A172 (cell line): ENCODE data around the gene UFD1. TPM values are rescaled to one million over a fixed set of nuclear protein-coding genes. Genes with fewer than 3 reads are reported as not detected.

Source experiments
- DNase-seq: peaks from one replicate; pipeline ENCODE4 v3.0.0-alpha.2; 2015; ENCODE audit warnings: low spot score
- total RNA-seq: library from RNA; depleted of rRNA; stranded (reverse); fragments of >200 nt; shearing (Covaris generic); gene quantifications from 2 replicates; pipeline ENCODE4 v1.2.3, GENCODE V29; 2014

UFD1 gene
- total RNA-seq, 1 experiment from 2014 or later = 73.0 TPM

GRCh38 chr22:19496324-19496630 is 17.3 kb upstream of the UFD1 start:
- DNase-seq = no peak

DNA sequence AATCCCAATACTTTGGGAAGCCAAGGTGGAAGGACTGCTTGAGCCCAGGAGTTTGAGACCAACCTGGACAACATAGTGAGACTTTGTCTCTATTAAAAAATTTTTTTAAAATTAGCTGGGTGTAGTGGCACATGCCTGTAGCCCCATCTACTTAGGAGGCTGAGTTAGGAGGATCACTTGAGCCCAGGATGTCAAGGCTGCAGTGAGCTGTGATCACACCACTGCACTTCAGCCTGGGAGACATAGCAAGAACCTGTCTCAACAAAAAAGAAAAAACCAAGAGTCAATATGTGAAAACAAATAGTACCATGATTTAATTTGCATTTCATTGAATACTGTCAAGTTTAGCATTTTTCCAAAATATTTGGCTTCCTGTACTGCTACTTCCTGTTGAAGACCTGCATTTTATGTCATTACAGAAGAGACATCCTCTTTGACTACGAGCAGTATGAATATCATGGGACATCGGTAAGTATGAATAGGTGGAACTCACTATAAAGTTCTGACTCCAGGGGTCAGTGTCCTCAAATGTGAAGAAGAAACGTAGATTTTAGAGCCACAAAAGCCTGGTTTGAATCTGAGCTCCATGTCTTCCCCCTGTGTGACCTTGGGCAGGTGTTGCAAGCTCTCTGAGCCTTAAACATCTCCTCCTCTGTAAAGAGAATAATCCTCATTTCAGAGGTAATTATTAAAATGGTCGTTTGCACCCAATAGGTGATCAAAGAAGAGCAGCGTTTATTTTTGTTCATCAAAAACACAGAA is 16.8 kb upstream of the UFD1 start:
- DNase-seq = no peak

DNA sequence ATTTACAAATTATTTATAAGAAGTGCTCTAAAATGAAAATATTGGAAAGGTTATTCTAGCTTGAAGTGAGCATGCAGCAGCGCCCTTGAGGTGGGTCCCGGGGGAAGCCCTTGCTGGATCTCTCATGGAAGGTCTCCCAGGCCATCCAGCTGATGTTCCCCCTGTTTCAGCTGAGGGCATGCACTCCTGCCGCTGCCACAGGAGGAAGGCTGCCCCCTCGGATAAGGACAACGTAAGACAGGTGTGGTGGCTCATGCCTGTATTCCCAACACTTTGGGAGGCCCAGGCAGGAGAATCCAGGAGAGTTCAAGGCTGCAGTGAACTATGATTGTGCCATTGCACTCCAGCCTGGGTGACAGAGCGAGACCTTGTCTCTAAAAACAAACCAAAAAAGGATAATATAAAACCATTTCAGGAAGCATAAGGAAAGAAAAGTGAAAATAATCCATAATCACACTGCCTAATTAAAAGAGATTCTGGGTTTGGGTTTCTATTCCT is 15.7 kb upstream of the UFD1 start:
- no peak for DNase-seq

DNA sequence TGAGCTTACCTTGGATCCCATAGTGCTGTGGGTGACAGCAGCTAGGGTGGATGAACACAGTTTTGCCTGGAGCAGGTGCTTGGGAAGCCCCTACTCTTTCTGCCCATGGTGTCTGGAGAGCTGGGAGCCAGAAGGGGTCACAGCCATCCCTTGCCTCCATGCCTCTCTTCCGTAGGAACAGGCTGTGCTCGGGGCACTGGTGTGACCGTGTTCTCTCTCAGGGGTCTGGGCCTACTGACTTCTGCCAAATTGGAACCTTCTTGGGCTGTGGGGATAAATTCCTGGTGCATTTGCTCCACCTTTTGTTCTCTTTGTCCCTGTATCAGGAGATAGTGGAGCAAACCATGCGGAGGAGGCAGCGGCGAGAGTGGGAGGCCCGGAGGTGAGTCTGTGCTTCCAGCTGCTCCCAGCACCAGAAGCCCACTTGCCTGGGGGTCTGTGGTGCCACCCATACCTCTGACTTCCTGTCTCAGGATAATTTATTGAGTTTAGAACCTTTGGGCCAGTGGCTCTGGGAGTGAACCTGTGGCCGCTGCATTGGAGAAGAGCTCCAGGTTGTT is 15.1 kb upstream of the UFD1 start:
- no peak for DNase-seq

DNA sequence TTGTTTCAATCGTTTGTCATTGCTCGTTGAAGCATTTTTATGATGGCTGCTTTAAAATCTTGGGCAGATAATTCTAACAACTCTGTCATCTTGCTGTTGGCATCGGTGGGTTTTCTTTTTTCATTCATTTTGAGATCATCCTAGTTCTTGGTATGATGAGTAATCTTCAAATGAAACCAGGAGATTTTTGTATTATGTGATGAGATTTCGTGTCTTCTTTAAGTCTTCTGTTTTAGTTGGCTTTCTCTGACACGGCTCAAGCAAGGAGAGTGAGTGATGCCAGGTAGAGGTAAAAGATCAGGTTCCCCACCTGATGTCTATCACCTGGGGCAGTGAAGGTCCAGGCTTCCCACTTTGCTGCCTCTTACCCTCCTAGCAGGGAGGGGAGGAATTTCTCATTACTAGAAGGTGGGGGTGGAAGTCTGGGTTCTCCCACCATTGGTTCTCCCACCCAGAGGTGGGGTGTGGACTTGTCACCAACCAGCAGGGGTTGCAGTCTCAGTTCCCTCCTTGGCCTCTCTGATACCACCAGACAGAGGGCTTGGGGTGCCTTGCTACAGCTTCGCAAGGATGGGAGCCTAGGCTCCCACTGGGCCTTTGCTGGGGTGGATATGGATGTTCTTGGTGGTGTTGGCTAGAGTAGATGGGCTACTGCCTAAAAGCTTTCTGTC is 13.6 kb upstream of the UFD1 start:
- DNase-seq = no peak

DNA sequence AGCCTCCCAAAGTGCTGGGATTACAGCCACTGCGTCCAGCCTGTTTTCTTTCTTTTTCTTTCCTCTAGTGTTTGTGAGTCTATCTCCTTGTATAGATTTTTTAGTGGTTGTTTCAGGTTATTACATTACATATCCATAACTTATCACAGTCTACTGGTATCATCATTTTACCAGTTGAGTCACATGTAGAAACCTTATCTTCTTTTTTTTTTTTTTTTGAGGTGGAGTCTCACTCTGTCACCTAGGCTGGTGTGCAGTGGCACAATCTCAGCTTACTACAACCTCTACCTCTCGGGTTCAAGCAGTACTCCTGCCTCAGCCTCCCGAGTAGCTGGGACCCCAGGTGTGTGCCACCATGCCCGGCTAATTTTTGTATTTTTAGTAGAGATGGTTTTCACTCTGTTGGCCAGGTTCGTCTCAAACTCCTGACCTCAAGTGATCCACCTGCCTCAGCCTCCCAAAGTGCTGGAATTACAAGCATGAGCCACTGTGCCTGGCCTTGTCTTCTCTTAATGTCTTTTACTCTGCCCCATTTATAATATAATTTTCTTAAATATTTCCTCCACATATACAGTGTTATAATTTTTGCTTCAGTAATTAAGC is 11.7 kb upstream of the UFD1 start:
- no peak for DNase-seq

GRCh38 chr22:19488884-19489843 is 10.2 kb upstream of the UFD1 start:
- no peak for DNase-seq

DNA sequence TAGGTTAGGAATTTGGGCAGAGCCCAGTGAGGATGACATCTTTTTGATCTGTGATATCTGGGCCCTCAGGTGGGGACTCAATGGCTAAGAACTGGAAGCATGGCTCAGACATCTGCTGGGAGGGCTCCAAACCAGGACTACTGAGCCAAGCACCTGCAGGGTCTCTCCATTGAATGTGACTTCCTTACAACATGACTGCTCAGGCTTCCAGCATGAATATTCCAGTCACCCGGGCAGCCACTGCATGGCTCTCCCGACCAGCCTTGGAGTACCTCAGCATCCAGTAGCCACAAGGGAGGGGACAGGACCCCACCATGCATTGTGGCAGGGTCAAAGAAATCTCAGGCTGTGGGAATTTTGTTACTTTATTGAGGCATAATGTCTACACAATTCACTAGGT is 9.3 kb upstream of the UFD1 start:
- no peak for DNase-seq

- no peak for DNase-seq
These were observed 4.7 kb upstream of the UFD1 start for GRCh38 chr22:19483481-19484244.

- DNase-seq = no peak
These were observed 3.3 kb upstream of the UFD1 start for GRCh38 chr22:19482297-19482696.

DNA sequence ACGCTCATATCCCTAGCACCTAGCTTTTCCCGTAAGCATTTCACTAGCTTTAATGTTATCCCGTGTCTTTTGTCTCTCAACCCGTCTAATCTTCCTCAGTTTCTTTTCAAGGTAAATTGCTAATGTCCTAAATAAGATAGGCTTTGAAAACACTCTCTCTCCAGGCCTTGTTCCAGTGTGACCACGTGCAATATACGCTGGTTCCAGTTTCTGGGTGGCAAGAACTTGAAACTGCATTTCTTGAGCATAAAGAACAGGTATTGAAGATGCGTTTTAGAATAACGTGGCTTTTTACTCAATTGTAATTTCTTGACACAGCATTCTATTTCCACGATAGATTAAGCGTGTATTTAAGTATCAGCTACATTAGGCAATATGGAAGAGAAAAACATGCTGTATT is 1.8 kb upstream of the UFD1 start:
- no peak for DNase-seq

- no peak for DNase-seq
These were observed 1.2 kb upstream of the UFD1 start for GRCh38 chr22:19480173-19480568.

DNA sequence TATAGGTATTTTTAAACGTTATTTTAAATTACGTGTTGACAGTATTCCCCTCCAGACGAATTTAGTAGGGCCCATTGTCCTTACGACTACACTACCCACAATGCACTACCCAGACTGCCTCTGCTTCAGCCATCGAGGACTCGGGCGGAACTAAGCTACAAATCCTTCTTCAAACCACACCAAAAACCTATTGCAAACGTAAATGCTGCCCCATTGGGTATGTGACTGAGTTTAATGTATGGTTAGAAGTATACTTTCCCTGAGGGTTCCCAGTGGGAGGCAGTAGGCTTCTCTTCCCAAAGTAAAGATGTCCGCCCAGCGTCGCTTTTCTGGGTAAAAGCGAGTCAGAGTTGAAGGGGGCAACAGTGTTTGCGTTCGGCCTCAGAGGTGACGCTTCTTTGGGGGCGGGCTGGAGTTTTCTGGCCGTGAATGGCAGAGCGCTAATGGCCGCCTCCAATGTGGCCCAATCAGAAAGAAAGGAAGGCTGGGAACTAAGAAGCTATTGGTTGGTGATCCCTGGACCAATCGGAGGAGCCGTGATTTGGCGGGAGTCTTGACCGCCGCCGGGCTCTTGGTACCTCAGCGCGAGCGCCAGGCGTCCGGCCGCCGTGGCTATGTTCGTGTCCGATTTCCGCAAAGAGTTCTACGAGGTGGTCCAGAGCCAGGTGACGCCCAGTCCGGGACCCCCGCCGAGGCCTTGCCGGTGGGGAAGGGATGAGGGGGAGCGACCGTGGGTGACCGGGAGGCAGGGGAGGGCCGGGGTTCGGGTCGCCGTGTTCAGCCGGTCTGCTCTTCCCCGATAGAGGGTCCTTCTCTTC is 571 bp upstream of the UFD1 start, which contains the start of gene CDC45:
CDC45 (plus strand) TSS at position 566 of the 818 bp plus-strand sequence; CDS start at position 615, 49 bp downstream.
- DNase-seq = peak; percentile 94

DNA sequence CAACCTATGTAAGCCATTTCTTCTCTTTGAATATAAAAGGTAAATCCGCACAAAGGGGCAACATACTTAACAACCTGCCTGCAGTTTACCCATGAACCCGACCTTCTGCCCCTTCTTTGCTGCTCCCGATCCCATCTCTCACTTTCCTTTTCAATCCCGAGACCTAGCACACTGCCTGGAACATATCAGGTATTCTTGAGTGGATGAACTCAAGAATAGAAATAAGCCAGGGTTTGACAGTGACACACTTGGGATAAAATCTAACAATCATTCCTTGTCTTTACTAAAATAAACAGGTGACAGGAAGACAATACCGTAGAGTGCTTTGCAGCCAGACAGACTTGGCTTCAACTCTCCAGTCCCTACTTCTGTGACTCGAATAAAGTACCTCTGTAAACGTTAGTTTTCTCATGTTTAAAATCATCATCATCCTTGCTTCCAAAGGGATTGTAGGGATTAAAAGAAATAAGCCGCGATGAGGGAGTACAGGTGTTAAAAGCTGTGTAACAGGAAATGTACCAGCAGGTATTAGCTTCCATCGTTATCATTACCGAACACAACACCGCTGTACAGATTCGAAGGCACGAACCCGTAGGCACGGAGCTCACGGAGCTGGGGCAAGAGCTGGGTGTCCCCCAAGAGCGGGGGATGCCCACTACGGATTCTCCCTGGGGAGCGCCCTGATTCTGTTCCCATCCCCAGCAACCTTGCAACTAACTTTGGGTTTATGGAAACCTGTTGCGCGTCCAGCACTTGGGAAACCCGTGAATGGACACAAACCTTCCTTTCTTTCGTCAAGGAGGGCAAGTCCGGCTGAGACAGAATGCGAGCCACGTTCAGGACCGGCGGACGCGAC is 720 bp downstream of the UFD1 start:
- DNase-seq = no peak

GRCh38 chr22:19477321-19478044 is 1.5 kb downstream of the UFD1 start:
- DNase-seq = no peak

DNA sequence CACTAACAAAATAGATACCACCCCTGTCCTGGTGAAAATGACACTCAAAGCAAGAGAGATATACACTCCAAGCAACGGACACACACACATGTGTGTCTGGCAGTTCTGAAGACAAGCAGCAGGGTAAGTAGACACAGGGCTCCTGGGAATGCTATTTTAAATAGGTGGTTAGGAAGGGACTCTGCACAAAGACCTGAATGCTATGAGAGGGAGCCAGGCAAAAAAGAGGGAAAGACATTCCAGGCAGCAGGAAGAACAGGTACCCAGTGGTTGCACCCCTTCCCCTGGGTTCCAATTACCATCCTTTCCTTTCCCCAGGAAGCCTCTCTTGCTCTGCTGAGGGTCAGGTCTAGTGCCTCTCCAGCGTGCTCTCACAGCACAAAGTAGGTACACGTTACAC is 3.0 kb downstream of the UFD1 start:
- no peak for DNase-seq

- peak; percentile 29 for DNase-seq
These were observed 5.4 kb downstream of the UFD1 start for GRCh38 chr22:19473578-19473977.

- no peak for DNase-seq
These were observed 6.8 kb downstream of the UFD1 start for GRCh38 chr22:19472233-19472632.
